Stimulated activated CD4-positive, alpha-beta T cell treated with anti-CD3 and anti-CD28 coated beads, Interleukin-2, amount 100 ng/mL, for 4 hours (primary cell): Measurements from ENCODE around the gene CPED1.

ENCODE experiments used
- DNase-seq: peaks from one replicate; pipeline ENCODE4 v3.0.0-alpha.2; 2020; ENCODE audit warnings: low read depth

The CPED1 gene

GRCh38 chr7:121328508-121329190, 340.1 kb downstream of the CPED1 start, which contains the start of gene WNT16:
WNT16 (plus strand) TSS chr7:121329000; CDS start chr7:121329293, 293 bp downstream.
- DNase-seq: no peak

- no peak for DNase-seq
Observed at GRCh38 chr7:121329191-121330052, 340.9 kb downstream of the CPED1 start.

- no peak for DNase-seq
Observed at GRCh38 chr7:121330053-121330833, 341.7 kb downstream of the CPED1 start.

GRCh38 chr7:121331048-121331447, 342.5 kb downstream of the CPED1 start:
- DNase-seq: no peak

GRCh38 chr7:121331574-121331973, 343.1 kb downstream of the CPED1 start:
- no peak for DNase-seq

GRCh38 chr7:121334376-121334775, 345.9 kb downstream of the CPED1 start:
- no peak for DNase-seq

GRCh38 chr7:121334875-121335648, 346.6 kb downstream of the CPED1 start:
- no peak for DNase-seq

- DNase-seq: no peak
Observed at GRCh38 chr7:121336579-121336978, 348.1 kb downstream of the CPED1 start.

- DNase-seq: no peak
Observed at GRCh38 chr7:121337398-121337797, 348.9 kb downstream of the CPED1 start.

GRCh38 chr7:121339082-121339481, 350.6 kb downstream of the CPED1 start:
- no peak for DNase-seq

- DNase-seq: no peak
Observed at GRCh38 chr7:121341933-121342332, 353.4 kb downstream of the CPED1 start.

- DNase-seq: no peak
Observed at GRCh38 chr7:121342631-121343030, 354.1 kb downstream of the CPED1 start.

- DNase-seq: no peak
Observed at GRCh38 chr7:121343302-121343701, 354.8 kb downstream of the CPED1 start.

GRCh38 chr7:121344093-121344492, 355.6 kb downstream of the CPED1 start:
- no peak for DNase-seq

GRCh38 chr7:121344497-121344896, 356.0 kb downstream of the CPED1 start:
- no peak for DNase-seq
